Measurements from ENCODE around the gene HINT3. TPM values are rescaled to one million over a fixed set of nuclear protein-coding genes. Genes with fewer than 3 reads are reported as not detected.

HINT3 gene
- total RNA-seq, 5 donors from 2014 or later (not counting 1 experiment from before 2014, with no cell fraction given) = 8.5 to 11.7 (median 10.5) TPM

GRCh38 chr6:125985979-125986300, 29.4 kb downstream of the HINT3 start:
- H3K27ac Mint-ChIP-seq = no peak overlapping the region

DNA sequence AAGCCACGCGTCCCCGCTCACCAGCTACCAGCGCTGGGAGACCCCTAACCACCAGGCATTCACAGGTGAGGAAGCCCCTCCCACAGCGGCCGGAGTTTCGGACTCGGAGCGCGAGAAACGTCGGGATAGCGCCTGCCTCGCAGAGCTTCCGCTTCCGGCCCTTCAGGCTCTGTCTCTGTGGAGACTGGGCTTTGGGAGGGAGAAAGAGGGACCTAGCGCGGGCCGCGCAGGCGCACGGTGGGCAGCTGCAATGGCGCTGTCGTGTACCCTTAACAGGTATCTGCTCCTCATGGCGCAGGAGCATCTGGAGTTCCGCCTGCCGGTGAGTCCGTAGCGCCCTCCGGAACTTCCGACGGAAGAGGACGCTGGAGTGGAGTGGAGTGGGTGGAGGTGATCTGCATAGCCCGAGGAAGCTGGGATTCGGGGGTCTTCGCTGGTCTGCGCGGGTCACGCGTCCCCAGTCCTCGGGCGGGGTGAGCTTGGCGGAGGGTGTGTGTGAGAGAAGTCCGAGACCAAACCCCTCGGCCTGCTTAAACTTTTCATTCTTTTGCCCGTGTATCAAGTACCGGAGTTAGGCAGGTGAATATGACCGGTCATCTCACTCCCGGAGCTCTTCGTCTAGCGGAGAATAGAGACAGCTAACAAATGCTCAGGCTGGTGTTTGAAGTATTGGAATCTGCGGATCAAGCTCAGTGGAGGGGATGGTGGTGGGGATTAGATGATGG, 29.9 kb downstream of the HINT3 start, which contains the start of gene TRMT11:
Gene TRMT11, plus strand, starts transcription at position 240 of the 725 bp plus-strand sequence. Its CDS starts 11 bp downstream, at position 251.
- Histone ChIP-seq H3K27ac (ENCODE audit: low read length) (peak within 1 kb of the TSS; percentile 91), H3K36me3 (ENCODE audit: control insufficient read depth in 2 of 2, extremely low read depth in 1 of 2, insufficient read depth in 1 of 2, low read length in 1 of 2) (no peaks in the 10 kb centered on the region), H3K4me1 (ENCODE audit: control insufficient read depth in 1 of 2, extremely low read depth in 1 of 2, insufficient read depth in 2 of 2, low read length in 2 of 2) (peaks cover 5 to 9% of the 10 kb centered on the region in 2 experiments), H3K27me3 (replicated peaks in 1 of 2; ENCODE audit: control insufficient read depth in 2 of 2, extremely low read depth in 1 of 2, insufficient read depth in 2 of 2, low read length in 1 of 2) (no peaks in the 10 kb centered on the region), H3K4me3 (ENCODE audit: control insufficient read depth in 1 of 2, extremely low read depth in 1 of 2, low read length in 1 of 2) (peak within 1 kb of the TSS; percentile 79 to 96), H3K9me3 (no peaks in the 10 kb centered on the region)
- no peaks in the 10 kb centered on the region for H3K27me3 Mint-ChIP-seq
- ATAC-seq (replicated peaks in 1 of 4) = peak; percentile 94 to 97 (median 96)
- peak within 1 kb of the TSS in 1 of 2 donors; percentile 35 for H3K27ac Mint-ChIP-seq
- H3K36me3 Mint-ChIP-seq = no peaks in the 10 kb centered on the region
- peak within 1 kb of the TSS in 2 of 3 donors; percentile 25 to 42 for H3K4me3 Mint-ChIP-seq
- WGBS (ENCODE audit: insufficient coverage) = 0% methylated on average over 33 of the region's 52 CpGs
- ChIA-PET POLR2A (interaction anchor here (0.6 to 2.2 kb wide), 10 partner anchors 9 to 196 kb away, joined by 3 to 7 read pairs (median 3); partner anchors contain the start of genes NCOA7 (in 2 of the 2) and HINT3 (in 1 of the 2)), CTCF (interaction anchor here (0.6 to 2.7 kb wide), 18 partner anchors 8 to 1320 kb away, joined by 3 to 34 read pairs (median 4); partner anchors contain the start of genes HINT3 (in 1 of the 2), NCOA7 (in 1 of the 2) and RNF146 (in 1 of the 2))
- peak; percentile 58 to 88 (median 75) for DNase-seq
- H3K9me3 Mint-ChIP-seq = no peaks in the 10 kb centered on the region
- H3K4me1 Mint-ChIP-seq = peaks cover 6 to 23% (median 22%) of the 10 kb centered on the region in 3 donors

More at GRCh38 chr6:125985979-125986300, 29.4 kb downstream of the HINT3 start:
- Mint-ChIP-seq H3K4me3 (no peak overlapping the region), H3K27me3 (no peaks in the 10 kb centered on the region), H3K36me3 (no peaks in the 10 kb centered on the region), H3K9me3 (no peaks in the 10 kb centered on the region), H3K4me1 (peaks cover 6 to 21% (median 20%) of the 10 kb centered on the region in 3 donors)
- peak overlapping the region; percentile 91 for H3K27ac ChIP-seq (ENCODE audit: low read length)
- ATAC-seq (replicated peaks in 1 of 4) = no peak
- no peak for DNase-seq
- no peaks in the 10 kb centered on the region for H3K36me3 ChIP-seq (ENCODE audit: control insufficient read depth in 2 of 2, extremely low read depth in 1 of 2, insufficient read depth in 1 of 2, low read length in 1 of 2)
- CTCF ChIA-PET = interaction anchor here (0.6 to 2.7 kb wide), 15 partner anchors 9 to 1279 kb away, joined by 3 to 34 read pairs (median 4); partner anchors contain the start of genes HINT3 (in 1 of the 2) and NCOA7 (in 1 of the 2)
- WGBS (ENCODE audit: insufficient coverage) = no CpG with 5 or more reads among the region's 3 CpGs
- no peaks in the 10 kb centered on the region for H3K9me3 ChIP-seq
- peaks cover 5 to 9% of the 10 kb centered on the region in 2 experiments for H3K4me1 ChIP-seq (ENCODE audit: control insufficient read depth in 1 of 2, extremely low read depth in 1 of 2, insufficient read depth in 2 of 2, low read length in 2 of 2)
- H3K27me3 ChIP-seq (replicated peaks in 1 of 2; ENCODE audit: control insufficient read depth in 2 of 2, extremely low read depth in 1 of 2, insufficient read depth in 2 of 2, low read length in 1 of 2) = no peaks in the 10 kb centered on the region
- POLR2A ChIA-PET = interaction anchor here (0.6 to 2.2 kb wide), 7 partner anchors 10 to 195 kb away, joined by 3 to 7 read pairs (median 4); partner anchors contain the start of genes NCOA7 (in 2 of the 2) and HINT3 (in 1 of the 2)
- peak overlapping the region; percentile 79 to 96 for H3K4me3 ChIP-seq (ENCODE audit: control insufficient read depth in 1 of 2, extremely low read depth in 1 of 2, low read length in 1 of 2)

GRCh38 chr6:125987026-125987617, 30.6 kb downstream of the HINT3 start:
- H3K4me3 ChIP-seq (ENCODE audit: control insufficient read depth in 1 of 2, extremely low read depth in 1 of 2, low read length in 1 of 2) = peak overlapping the region; percentile 79 to 96
- DNase-seq (peak in 3 of 35 experiments; percentile 0 to 48 (median 1)), ATAC-seq (replicated peaks in 1 of 4) (peak; percentile 16 to 33 (median 24))
- no peaks in the 10 kb centered on the region for H3K9me3 ChIP-seq
- 33% methylated on average over 10 of the region's 10 CpGs for WGBS (ENCODE audit: insufficient coverage)
- Mint-ChIP-seq H3K4me3 (no peak overlapping the region), H3K9me3 (no peaks in the 10 kb centered on the region), H3K27me3 (no peaks in the 10 kb centered on the region), H3K36me3 (no peaks in the 10 kb centered on the region), H3K27ac (no peak overlapping the region), H3K4me1 (peaks cover 6 to 28% (median 27%) of the 10 kb centered on the region in 3 donors)
- H3K27me3 ChIP-seq (replicated peaks in 1 of 2; ENCODE audit: control insufficient read depth in 2 of 2, extremely low read depth in 1 of 2, insufficient read depth in 2 of 2, low read length in 1 of 2) = no peaks in the 10 kb centered on the region
- CTCF ChIA-PET = interaction anchor here (0.6 to 2.7 kb wide), 14 partner anchors 8 to 1320 kb away, joined by 3 to 34 read pairs (median 4); partner anchors contain the start of genes HINT3 (in 1 of the 2), NCOA7 (in 1 of the 2) and RNF146 (in 1 of the 2)
- H3K27ac ChIP-seq (ENCODE audit: low read length) = peak overlapping the region; percentile 91
- POLR2A ChIA-PET = interaction anchor here (0.6 to 2.2 kb wide), 8 partner anchors 9 to 197 kb away, joined by 3 to 7 read pairs (median 3); partner anchors contain the start of genes HINT3 (in 1 of the 2) and NCOA7 (in 1 of the 2)
- H3K36me3 ChIP-seq (ENCODE audit: control insufficient read depth in 2 of 2, extremely low read depth in 1 of 2, insufficient read depth in 1 of 2, low read length in 1 of 2) = no peaks in the 10 kb centered on the region
- H3K4me1 ChIP-seq (ENCODE audit: control insufficient read depth in 1 of 2, extremely low read depth in 1 of 2, insufficient read depth in 2 of 2, low read length in 2 of 2) = peaks cover 5 to 9% of the 10 kb centered on the region in 2 experiments

DNA sequence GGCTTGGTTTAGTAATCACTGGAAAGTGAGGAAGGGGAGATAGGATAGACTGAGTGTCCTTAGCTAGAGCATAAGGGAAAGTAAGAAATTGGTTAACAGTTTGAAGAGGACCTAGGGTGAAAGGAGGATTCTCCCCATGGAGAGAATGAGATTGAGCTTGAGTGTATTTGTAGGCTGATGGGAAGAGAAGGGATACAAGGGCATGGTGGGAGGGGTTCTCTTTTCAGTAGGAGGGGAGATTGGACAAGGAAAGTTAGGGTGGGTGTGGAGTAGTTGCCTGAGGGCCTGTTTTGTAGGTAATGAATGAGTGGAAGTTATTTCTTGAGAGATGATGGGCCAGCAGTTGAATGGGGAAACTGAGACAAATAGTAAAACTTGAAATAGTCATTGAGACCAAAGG, 31.7 kb downstream of the HINT3 start:
- Mint-ChIP-seq H3K9me3 (no peaks in the 10 kb centered on the region), H3K36me3 (no peaks in the 10 kb centered on the region), H3K27me3 (no peaks in the 10 kb centered on the region), H3K4me3 (no peak overlapping the region), H3K27ac (no peak overlapping the region), H3K4me1 (peaks cover 14 to 37% (median 34%) of the 10 kb centered on the region in 3 donors)
- Histone ChIP-seq H3K36me3 (ENCODE audit: control insufficient read depth in 2 of 2, extremely low read depth in 1 of 2, insufficient read depth in 1 of 2, low read length in 1 of 2) (no peaks in the 10 kb centered on the region), H3K4me1 (ENCODE audit: control insufficient read depth in 1 of 2, extremely low read depth in 1 of 2, insufficient read depth in 2 of 2, low read length in 2 of 2) (peaks cover 5 to 9% of the 10 kb centered on the region in 2 experiments), H3K9me3 (no peaks in the 10 kb centered on the region), H3K27ac (ENCODE audit: low read length) (no peak overlapping the region), H3K4me3 (ENCODE audit: control insufficient read depth in 1 of 2, extremely low read depth in 1 of 2, low read length in 1 of 2) (no peak overlapping the region), H3K27me3 (replicated peaks in 1 of 2; ENCODE audit: control insufficient read depth in 2 of 2, extremely low read depth in 1 of 2, insufficient read depth in 2 of 2, low read length in 1 of 2) (no peaks in the 10 kb centered on the region)
- POLR2A ChIA-PET = no interaction called here
- CTCF ChIA-PET = interaction anchor here in 1 of 2 donors (0.6 kb wide), 1 partner anchor 8 kb away, joined by 3 read pairs; no protein-coding TSS in a partner anchor
- DNase-seq (no peak), ATAC-seq (replicated peaks in 1 of 4) (no peak)

GRCh38 chr6:125989631-125990030, 33.1 kb downstream of the HINT3 start:
- H3K27me3 ChIP-seq (replicated peaks in 1 of 2; ENCODE audit: control insufficient read depth in 2 of 2, extremely low read depth in 1 of 2, insufficient read depth in 2 of 2, low read length in 1 of 2) = no peaks in the 10 kb centered on the region
- no peaks in the 10 kb centered on the region for H3K27me3 Mint-ChIP-seq
- no peaks in the 10 kb centered on the region for H3K9me3 Mint-ChIP-seq
- POLR2A ChIA-PET = no interaction called here
- H3K4me3 ChIP-seq (ENCODE audit: control insufficient read depth in 1 of 2, extremely low read depth in 1 of 2, low read length in 1 of 2) = no peak overlapping the region
- 100% methylated on average over 3 of the region's 3 CpGs for WGBS (ENCODE audit: insufficient coverage)
- no peaks in the 10 kb centered on the region for H3K9me3 ChIP-seq
- peaks cover 24 to 43% (median 38%) of the 10 kb centered on the region in 3 donors for H3K4me1 Mint-ChIP-seq
- ATAC-seq (replicated peaks in 1 of 4) (no peak), DNase-seq (no peak)
- H3K4me3 Mint-ChIP-seq = no peak overlapping the region
- H3K4me1 ChIP-seq (ENCODE audit: control insufficient read depth in 1 of 2, extremely low read depth in 1 of 2, insufficient read depth in 2 of 2, low read length in 2 of 2) = peaks cover 5 to 9% of the 10 kb centered on the region in 2 experiments
- peak overlapping the region; percentile 16 to 50 for H3K27ac Mint-ChIP-seq
- no peak overlapping the region for H3K27ac ChIP-seq (ENCODE audit: low read length)
- no peaks in the 10 kb centered on the region for H3K36me3 ChIP-seq (ENCODE audit: control insufficient read depth in 2 of 2, extremely low read depth in 1 of 2, insufficient read depth in 1 of 2, low read length in 1 of 2)
- CTCF ChIA-PET = interaction anchor here (0.6 to 0.7 kb wide), 2 partner anchors 199 to 1380 kb away, joined by 3 to 7 read pairs; partner anchors contain the start of gene NCOA7 (in 1 of the 2)
- no peaks in the 10 kb centered on the region for H3K36me3 Mint-ChIP-seq

- ATAC-seq (replicated peaks in 1 of 4) (no peak), DNase-seq (no peak)
- Mint-ChIP-seq H3K4me3 (no peak overlapping the region), H3K27me3 (no peaks in the 10 kb centered on the region), H3K4me1 (peaks cover 36 to 50% (median 43%) of the 10 kb centered on the region in 3 donors), H3K9me3 (no peaks in the 10 kb centered on the region), H3K36me3 (no peaks in the 10 kb centered on the region), H3K27ac (peak overlapping the region in 1 of 2 donors; percentile 10)
- ChIA-PET POLR2A (no interaction called here), CTCF (interaction anchor here (0.6 to 1.5 kb wide), 3 partner anchors 9 to 709 kb away, joined by 3 to 5 read pairs (median 4); no protein-coding TSS in a partner anchor)
- no peaks in the 10 kb centered on the region for H3K9me3 ChIP-seq
- WGBS (ENCODE audit: insufficient coverage) = no CpG with 5 or more reads among the region's 1 CpG
- H3K36me3 ChIP-seq (ENCODE audit: control insufficient read depth in 2 of 2, extremely low read depth in 1 of 2, insufficient read depth in 1 of 2, low read length in 1 of 2) = no peaks in the 10 kb centered on the region
- no peak overlapping the region for H3K4me3 ChIP-seq (ENCODE audit: control insufficient read depth in 1 of 2, extremely low read depth in 1 of 2, low read length in 1 of 2)
- no peak overlapping the region for H3K27ac ChIP-seq (ENCODE audit: low read length)
- H3K4me1 ChIP-seq (ENCODE audit: control insufficient read depth in 1 of 2, extremely low read depth in 1 of 2, insufficient read depth in 2 of 2, low read length in 2 of 2) = peaks cover 3 to 6% of the 10 kb centered on the region in 2 experiments
- no peaks in the 10 kb centered on the region for H3K27me3 ChIP-seq (replicated peaks in 1 of 2; ENCODE audit: control insufficient read depth in 2 of 2, extremely low read depth in 1 of 2, insufficient read depth in 2 of 2, low read length in 1 of 2)
Measured at GRCh38 chr6:125991653-125992052, 35.1 kb downstream of the HINT3 start.
